ENCODE results near the gene GSN.
A peak's percentile ranks its signal among the peaks of the same experiment; 100 is the strongest.

The GSN gene

GRCh38 chr9:121273064-121273775, 5.3 kb downstream of the GSN start:
- no peak for DNase-seq (ENCODE audit: low spot score)

GRCh38 chr9:121274851-121275250, 6.9 kb downstream of the GSN start:
- DNase-seq (ENCODE audit: low spot score), result no peak

- DNase-seq (ENCODE audit: low spot score), result no peak
These were observed 8.1 kb downstream of the GSN start for GRCh38 chr9:121275781-121276658.

GRCh38 chr9:121277026-121277425, 9.1 kb downstream of the GSN start:
- DNase-seq (ENCODE audit: low spot score), result no peak

- no peak for DNase-seq (ENCODE audit: low spot score)
These were observed 9.7 kb downstream of the GSN start for GRCh38 chr9:121277518-121278295.

GRCh38 chr9:121278477-121279261, 10.7 kb downstream of the GSN start:
- peak; percentile 54 for DNase-seq (ENCODE audit: low spot score)

- no peak for DNase-seq (ENCODE audit: low spot score)
These were observed 11.9 kb downstream of the GSN start for GRCh38 chr9:121279776-121280388.

GRCh38 chr9:121280715-121281613, 13.0 kb downstream of the GSN start:
- no peak for DNase-seq (ENCODE audit: low spot score)

- DNase-seq (ENCODE audit: low spot score), result peak; percentile 54
These were observed 13.8 kb downstream of the GSN start for GRCh38 chr9:121281614-121282276.

GRCh38 chr9:121282277-121283079, 14.5 kb downstream of the GSN start:
- DNase-seq (ENCODE audit: low spot score), result no peak

- no peak for DNase-seq (ENCODE audit: low spot score)
These were observed 15.1 kb downstream of the GSN start for GRCh38 chr9:121283080-121283398.

GRCh38 chr9:121283856-121284732, 16.1 kb downstream of the GSN start:
- no peak for DNase-seq (ENCODE audit: low spot score)

- no peak for DNase-seq (ENCODE audit: low spot score)
These were observed 16.9 kb downstream of the GSN start for GRCh38 chr9:121284733-121285451.

GRCh38 chr9:121285835-121286687, 18.1 kb downstream of the GSN start:
- no peak for DNase-seq (ENCODE audit: low spot score)

GRCh38 chr9:121286688-121286972, 18.7 kb downstream of the GSN start:
- no peak for DNase-seq (ENCODE audit: low spot score)

GRCh38 chr9:121286973-121287741, 19.2 kb downstream of the GSN start:
- peak; percentile 78 for DNase-seq (ENCODE audit: low spot score)
